COLO668 (cell line): Measurements from ENCODE around the gene IQGAP2.
"Not testable (repeated sequence)": the region's sequence is repeated elsewhere in the genome, so short reads cannot be mapped to it uniquely, and the experiment has no call there.

Experiments used
- DNase-seq: peaks from one replicate; lab custom pipeline; 2025; ENCODE audit not compliant: unreplicated experiment; lab: John Stamatoyannopoulos, UW

Gene IQGAP2

DNA sequence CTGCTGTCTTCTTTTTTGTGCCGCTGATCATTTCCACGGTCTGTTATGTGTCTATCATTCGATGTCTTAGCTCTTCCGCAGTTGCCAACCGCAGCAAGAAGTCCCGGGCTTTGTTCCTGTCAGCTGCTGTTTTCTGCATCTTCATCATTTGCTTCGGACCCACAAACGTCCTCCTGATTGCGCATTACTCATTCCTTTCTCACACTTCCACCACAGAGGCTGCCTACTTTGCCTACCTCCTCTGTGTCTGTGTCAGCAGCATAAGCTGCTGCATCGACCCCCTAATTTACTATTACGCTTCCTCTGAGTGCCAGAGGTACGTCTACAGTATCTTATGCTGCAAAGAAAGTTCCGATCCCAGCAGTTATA, 329.9 kb downstream of the IQGAP2 start:
- DNase-seq: no peak

DNA sequence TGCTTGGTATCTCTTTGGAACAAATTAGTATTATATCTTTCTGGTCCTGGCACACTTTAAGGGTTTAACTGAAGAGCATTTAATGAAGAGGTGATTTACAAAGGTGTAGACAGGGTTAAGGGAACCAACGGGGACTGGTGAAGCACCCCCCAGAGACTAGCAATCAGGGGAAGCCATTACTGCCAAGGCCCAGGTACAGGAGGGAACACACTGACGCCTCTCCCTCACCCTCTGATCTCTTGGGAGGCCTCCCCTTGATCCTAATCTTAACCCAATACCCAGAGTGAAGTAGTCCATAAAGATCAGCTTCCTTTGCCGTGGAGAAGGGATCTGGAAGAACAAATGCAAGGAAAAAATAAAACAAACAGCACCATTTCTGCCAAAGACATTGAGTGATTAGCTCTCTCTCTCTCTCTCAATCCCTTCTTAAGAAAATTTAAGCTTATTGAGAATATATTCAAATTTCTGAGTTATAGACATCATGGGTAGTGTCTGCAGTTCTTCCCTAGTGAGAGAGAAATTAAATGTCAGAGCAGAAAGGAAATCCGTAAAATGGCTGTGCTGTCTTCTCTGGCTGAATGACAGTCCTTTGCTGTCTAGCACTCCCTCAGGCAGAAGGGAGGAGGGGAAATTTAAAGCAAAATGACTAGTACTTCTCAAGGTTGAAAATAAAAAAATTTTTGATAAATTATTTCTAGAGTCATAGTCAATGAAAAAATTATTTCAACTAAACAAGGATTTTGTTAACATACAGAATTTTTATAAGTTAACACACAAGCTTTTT, 332.9 kb downstream of the IQGAP2 start:
- DNase-seq: no peak

DNA sequence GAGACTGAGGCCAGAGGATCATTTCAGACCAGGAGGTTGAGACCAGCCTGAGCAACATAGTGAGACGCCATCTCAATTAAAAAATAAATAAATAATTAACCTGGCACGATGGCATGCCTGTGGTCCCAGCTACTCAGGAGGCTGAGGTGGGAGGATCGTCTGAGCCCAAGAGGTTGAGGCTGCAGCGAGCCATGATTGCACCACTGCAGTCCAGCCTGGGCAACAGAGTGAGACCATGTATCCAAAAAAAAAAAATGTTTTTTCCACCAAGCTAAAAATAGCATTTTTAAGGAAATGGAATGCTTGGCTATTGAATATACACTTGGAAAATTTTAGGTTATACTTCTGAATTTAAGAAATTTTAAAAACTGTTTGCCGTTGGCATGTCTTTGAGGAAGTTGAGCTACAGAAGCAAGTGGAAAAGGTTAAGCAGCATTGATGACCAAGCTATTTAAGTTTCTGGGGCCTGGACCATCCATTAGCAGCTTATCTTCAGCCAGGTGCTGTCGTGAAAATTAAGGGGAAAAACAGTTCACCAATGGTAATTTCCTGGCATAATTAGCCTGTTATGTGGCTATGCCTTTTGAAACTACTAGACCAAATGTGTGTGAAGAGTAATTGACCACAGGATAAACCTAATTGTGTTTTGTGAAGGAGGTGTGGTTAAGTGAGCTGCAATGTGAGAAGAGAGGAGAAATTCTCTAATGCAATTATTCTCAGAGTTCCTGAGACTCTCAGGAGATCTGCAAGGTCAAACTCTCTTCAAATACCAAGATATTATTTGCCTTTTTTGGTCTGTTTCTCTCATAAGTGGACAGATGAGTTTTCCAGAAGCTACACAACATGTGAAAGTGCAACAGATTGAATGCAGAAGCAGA, 333.8 kb downstream of the IQGAP2 start:
- no peak for DNase-seq

DNA sequence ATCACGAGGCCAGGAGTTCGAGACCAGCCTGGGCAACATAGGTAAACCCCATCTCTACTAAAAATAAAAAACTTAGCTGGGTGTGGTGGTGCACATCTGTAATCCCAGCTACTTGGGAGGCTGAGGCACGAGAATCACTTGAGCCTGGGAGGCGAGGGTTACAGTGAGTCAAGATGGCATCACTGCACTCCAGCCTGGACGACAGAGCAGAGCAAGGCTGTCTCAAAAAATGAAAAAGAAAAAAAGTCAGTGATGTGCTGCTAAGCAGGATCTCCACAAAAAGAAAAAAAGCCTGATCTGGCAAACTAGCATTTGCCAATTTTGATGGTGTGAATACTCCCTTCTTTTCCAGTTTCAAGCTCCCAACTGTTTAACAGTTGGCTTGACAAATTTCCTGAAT, 334.8 kb downstream of the IQGAP2 start:
- DNase-seq: no peak

DNA sequence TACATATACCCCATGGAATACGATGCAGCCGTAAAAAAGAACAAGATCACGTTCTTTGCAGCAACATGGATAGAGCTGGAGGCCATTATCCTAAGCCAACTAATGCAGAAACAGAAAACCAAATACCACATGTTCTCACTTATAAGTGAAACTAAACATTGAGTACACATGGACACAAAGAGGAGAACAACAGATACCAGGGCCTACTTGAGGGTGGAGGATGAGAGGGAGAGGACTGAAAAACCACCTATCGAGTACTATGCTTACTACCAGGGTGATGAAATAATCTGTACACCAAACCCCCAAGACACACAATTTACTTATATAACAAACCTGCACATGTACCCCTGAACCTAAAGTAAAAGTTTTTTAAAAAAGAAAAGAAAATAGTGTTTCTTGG, 338.4 kb downstream of the IQGAP2 start:
- DNase-seq: not testable (repeated sequence)

DNA sequence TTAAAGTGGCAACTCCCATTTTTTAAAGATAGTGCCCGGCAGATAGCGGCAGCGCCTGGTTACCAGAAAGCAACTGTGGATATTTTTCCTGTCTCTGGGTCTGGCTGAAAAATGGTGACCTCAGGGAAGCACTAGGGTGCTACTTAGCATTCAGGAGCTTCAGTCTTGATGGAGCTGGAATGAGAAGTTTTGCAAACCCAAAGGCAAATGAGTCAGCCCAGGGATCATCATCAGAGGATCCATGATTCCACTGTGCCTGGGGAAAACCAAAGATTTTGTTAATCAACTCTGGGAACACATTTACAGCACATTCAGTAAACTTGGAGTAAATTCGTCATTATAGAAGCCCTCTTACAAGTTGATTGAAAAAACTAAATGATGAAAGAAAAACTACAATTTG, 339.5 kb downstream of the IQGAP2 start:
- no peak for DNase-seq

DNA sequence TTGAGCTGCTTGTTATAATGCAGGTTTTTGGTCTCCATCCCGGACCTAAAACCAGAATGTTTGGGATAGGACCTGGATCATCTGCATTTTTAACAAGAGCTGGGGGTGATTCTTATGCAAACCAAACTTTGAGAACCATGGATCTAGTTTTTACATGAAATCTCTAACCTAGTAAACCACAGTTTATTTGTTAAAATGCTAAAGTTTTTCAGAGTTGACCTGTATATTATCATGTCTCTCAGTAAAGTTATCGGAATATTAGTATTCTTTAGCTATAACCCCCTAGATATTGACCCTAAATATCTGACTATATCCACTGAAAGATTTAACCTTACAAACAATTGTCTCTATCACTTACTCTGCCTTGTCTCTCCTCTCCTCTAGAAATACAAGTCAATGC, 341.5 kb downstream of the IQGAP2 start:
- DNase-seq: no peak

DNA sequence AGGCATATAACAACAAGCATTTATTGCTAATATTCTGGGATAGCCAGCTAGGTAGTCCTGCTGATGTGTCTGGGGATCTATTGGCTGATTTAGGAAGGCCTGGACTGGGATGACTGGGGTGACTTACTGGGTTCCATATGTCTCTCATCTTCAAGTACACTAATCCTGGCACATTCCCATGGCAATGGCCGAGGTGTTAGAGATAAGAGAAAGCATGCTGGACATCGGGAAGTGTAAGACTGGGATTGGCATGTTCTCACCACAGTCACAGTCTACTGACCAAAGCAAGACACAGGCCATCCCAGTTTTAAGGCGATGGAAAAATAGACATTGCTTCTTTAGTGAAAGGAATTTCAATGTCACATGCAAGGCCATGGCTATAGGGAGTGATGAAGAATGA, 342.6 kb downstream of the IQGAP2 start:
- no peak for DNase-seq

DNA sequence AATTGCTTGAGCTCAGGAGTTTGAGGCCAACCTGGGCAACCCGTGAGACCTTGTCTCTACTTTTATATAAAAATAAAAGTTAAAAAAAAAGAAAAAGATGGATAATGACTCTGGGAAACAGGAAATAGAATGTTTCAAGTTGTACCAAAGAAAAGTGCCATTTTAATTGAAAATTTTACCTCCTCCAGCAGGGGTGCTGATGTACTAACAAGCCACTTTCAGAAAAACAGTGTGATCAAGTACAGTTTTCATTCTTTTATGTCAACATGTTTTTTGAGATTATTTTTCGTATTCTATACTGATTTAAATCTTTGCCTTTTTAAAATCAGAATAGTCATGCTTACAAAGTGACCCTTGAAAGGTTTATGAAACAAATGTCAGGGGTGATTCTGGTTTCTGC, 343.6 kb downstream of the IQGAP2 start:
- DNase-seq: no peak

DNA sequence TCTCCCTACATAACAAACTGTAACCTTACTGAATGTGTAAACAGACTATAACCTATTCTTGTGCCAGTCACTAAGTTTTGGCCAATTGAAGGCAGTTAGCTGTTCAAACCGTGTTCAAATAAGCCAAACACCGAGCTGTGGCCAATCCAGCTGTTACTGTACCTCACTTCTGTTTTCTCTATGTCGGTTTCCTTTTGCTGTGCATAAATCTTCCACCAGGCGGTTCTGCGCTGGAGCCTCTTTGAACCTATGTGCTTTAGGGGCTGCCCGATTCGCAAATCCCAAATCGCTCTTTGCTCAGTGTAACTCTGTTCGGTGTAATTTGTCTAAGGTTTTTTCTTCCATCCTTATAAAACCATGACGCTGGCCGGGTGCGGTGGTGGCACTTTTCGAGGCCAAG, 344.6 kb downstream of the IQGAP2 start:
- no peak for DNase-seq

DNA sequence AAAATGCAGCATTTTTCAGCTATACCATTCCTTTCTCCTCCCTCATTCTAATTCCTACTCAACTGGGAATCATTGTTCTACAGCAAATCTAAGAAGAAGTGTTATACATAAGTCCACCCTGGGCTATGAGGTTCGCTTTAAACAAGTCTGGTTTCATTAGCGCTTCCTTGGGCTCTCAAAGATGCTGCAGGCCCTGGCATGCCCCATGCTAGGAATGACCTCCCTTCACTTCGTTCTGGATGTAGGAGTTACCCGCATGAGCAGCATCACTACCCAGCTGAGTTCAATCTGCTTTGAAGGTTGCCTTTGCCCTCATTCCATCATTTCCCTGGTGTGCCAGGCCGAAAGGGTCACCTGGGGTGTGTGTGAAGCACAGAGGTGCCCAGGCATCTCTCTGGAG, 348.2 kb downstream of the IQGAP2 start:
- DNase-seq: no peak

DNA sequence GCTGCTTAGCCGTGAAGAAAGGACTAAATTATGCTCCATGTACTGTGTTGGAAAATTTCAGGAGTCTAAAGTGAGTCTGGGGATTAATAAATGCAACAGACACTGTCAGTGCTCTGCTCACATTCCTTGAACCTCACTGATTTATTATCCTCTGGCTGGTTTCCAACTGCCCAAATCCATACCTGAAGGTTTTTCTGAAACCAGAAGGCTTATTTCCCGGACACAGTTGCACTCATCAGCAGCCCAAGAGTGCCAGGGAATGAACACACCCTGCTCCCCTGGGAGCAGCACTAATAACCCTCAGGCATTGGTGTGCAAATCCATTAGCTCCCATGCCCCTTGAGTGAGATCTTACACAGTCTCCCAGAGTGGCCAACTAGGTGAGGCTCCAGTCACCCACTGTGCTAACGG, 351.6 kb downstream of the IQGAP2 start:
- no peak for DNase-seq

DNA sequence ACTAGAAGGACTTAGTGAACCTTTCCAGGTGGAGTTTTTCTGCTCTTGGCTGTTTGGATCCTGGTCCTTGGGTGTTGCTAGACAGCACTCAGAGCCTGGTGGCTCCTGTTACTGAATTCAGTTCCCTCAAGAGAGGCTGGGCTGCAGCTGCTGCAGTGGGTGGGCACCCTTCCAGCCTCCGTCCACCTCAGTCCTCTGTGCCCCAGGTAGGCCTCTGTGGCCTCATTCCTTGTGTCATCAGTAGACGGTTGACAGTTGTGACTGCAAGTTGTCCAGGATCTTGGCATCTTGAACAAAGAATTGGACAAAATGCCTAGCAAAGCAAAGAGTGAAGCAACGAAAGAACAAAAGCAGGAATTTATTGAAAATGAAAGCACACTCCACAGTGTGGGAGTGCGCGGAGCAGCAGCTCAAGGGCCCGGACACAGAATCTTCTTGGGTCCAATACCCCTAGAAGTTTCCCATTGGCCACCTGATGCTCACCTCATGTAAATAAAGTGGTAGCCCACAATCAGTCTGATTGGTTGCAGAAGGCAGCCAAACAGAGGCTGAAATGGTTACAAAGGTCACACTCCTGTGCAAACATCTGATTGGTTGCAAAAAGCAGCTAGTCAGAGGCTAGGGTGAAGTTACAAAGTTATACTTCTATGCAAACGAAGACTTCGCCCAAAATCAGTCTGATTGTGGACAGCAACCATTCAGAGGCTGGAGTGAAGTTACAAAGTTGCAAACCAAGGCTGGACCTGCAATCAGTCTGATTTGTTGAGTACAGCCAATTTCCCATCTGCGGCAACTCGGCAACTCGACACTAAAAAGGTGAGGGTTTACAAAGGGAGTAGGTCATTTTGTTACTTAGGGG, 352.9 kb downstream of the IQGAP2 start:
- DNase-seq: no peak

DNA sequence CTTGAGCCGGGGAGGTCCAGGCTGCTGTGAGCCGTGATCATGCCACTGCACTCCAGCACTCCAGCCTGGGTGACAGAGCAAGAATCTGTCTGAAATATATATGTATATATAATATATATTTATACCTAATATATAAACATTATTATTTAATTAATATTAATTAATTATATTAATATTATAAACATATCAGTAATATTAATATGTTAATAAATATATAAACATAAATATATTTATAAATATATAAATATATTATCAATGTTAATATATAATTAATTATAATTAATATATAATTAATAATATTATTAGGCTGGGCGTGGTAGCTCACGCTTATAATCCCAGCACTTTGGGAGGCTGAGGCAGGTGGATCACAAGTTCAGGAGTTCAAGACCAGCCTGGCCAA, 354.0 kb downstream of the IQGAP2 start:
- no peak for DNase-seq
